ENCODE measurements around the gene PHLDB3.
"Not testable (repeated sequence)": the region's sequence is repeated elsewhere in the genome, so short reads cannot be mapped to it uniquely, and the experiment has no call there.

The PHLDB3 gene

DNA sequence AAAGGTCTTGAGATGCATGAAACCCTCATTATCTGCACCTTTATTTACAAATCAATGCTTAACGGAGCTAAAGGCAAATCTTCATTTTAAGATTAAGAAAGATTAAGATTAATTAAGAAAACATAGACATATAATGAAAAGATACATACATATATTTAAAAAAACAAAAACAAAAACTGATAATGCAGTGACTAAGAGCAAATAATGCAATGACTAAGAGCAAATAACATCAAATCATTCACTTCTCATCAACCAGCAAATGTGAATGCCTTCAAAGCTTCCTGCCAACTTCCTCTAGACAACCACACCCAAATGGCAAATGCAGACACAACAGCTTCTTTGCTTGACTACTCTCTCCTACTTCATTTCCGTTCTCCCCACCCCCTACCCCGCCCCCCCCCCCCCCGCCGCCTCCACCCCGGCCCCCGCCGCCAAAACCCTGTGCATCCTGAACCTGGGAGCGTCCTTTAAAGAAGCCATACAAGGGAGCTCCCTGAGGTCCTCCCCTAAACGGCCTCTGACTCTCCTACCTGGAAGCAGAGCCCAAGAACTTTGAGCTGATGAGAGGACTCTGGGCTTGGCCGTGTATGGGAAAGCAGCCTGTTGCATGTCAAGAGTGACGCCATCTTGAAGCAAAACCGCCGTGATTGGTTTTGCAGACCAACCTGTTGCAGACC is 65.4 kb downstream of the PHLDB3 start:
- no peak for DNase-seq

DNA sequence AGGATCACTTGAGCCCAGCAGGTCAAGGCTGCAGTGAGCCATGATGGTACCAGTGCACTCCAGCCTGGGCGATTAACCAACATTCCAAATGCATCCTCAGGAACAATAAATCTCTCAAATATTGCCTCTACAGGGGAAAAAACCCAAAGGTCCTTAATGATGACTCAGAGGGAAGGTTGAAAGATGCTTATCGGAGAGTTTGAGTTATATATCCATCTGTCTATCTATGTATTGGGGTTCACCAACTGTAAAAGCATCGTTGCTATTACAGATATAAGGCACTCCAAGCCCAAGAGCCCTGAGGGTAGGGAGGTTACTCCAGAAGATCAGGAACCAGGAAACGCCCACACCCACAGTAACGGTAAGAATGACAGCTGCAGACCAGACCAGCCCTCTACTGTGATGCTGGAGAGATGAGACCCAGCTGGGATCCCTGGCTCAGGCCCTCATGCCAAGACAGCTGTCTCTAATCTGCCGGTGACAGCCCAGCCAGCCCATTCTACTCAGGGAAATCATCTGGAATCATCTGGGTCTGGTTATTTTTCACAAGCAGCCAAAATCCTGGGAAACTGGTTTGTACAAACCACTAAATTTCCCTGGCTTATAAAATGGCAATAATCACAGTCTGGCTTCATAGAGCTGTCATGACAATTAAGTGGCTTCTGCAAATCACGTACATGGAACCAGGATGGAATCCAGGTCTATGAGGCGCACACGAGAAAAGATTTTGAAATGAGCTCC is 66.1 kb downstream of the PHLDB3 start:
- DNase-seq, result no peak

DNA sequence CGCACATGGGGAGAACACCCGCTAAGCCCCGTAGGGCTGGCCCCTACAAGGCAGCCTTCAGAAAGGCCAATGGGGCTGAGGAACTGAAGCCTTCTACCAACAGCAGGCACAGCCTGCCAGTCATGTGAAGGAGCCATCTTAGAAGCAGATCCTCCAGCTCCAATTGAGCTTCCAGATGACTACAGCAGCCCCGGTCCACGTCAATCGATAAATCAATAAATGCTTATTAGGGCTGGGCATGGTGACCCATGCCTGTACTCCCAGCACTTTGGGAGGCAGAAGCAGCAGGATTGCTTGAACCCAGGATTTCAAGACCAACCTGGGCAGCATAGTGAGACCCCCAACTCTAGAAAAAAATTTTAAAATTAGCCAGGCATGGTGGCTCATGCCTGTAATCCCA is 66.8 kb downstream of the PHLDB3 start:
- no peak for DNase-seq

DNA sequence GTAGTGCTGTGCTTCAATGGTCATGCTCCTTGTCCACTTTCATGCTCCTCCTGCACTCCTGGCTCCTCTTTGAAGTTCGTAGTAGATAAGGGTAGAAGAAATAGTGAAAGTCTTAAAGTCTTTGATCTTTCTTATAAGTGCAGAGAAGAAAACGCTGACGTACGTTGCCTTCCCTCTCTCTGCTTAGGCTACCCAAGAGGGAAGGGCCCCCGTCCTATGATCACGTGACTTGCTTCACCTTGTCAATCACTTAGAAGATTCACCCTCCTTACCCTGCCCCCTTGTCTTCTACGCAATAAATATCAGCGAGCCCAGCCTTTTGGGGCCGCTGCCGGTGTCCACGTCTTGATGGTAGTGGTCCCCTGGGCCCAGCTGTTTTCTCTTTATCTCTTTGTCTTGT is 67.3 kb downstream of the PHLDB3 start:
- not testable (repeated sequence) for DNase-seq

DNA sequence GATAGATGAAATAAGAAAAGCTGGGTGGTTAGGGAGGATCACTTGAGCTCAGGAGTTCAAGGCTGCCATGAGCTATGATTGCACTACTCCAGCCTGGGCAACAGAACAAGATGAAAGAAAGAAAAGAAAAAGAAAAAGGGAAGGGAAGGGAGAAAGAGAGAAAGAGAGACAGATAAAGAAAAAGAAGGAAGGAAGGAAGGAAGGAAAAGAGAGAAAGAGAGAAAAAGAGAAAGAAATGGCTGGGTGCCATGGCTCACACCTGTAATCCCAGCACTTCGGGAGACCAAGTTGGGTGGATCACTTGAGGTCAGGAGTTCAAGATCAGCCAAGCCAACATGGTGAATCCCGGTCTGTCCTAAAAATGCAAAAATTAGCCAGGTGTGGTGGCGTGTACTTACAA is 68.8 kb downstream of the PHLDB3 start:
- no peak for DNase-seq

DNA sequence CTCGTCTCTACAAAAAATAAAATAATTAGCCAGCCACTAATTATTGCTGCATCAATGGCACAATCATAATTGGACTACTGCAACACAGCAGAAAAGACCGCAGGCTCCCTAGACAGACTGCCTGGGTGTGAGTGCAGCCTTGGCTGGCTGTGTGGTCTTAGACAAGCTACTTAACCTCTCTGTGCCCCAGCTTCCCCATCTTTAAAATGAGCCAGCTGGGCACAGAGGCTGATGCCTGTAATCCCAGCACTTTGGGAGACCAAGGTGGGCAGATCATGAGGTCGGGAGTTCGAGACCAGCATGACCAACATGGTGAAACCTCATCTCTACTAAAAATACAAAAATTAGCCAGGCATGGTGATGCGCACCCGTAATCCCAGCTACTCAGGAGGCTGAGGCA is 70.9 kb downstream of the PHLDB3 start:
- no peak for DNase-seq

DNA sequence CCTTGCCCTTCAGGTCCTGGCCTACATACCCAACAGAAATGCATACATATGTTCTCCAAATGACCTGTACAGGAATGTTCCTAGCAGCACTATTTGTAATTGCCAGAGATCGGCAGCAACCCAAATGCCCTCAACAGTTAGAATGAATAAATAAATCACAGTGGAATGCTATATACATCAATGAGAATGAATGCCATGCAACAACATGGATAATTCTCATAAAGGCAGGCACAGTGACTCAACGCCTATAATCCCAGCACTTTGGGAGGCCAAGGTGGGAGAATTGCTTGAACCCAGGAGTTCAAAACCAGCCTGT is 71.2 kb downstream of the PHLDB3 start:
- no peak for DNase-seq

DNA sequence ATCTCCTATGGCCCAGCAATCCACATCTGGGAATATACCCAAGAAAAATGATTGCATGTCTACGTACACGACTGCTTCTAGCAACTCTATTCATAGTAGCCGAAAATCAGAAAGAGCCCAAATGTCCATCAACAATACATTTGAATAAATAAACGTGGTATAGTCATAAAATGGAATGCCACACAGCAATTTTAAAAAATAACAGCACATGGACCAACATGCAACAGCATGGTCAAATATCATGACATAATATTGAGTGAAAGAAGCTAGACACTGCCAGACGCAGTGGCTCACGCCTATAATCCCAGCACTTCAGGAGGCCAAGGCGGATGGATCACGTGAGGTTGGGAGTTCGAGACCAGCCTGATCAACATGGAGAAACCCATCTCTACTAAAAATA is 73.6 kb downstream of the PHLDB3 start:
- no peak for DNase-seq

DNA sequence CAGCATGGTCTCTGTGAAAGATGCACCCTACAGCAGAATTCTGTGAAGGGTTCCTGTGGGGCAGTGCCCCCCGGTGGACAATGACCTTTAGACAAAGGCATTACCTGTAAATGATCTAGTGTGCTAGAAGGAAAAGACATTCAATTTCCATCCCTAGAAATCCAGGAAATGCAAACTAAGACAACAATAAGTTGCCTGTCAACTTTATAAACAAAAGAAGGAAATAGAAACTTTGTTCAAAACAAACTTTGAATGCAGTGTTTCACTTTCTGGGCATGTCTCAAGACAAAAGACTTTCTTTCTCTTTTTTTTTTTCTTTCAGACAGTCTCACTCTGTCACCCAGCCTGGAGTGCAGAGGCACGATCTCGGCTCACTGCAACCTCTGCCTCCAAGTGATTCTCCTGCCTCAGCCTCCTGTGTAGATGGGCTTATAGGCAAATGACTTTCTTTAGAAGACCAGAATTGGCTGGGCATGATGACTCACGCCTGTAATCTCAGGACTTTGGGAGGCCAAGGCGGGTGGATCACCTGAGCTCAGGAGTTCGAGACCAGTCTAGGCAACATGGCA is 74.3 kb downstream of the PHLDB3 start:
- DNase-seq, result no peak

DNA sequence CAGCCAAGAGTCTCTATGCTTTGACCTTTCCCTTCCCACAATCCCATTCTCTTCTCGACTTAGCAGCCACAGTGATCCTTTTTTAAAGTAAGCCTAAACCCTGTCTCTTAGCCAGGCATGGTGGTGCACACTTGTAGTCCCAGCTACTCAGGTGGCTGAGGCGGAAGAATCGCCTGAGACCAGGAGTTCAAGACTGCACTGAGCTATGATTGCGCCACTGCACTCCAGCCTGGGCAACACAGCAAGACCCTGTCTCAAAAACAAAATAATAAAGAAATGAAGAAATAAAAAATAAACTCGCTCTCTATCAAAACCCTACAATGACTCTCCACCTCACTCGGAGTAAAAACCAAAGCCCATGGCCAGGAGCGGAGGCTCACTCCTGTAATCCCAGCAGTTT is 75.2 kb downstream of the PHLDB3 start:
- no peak for DNase-seq

DNA sequence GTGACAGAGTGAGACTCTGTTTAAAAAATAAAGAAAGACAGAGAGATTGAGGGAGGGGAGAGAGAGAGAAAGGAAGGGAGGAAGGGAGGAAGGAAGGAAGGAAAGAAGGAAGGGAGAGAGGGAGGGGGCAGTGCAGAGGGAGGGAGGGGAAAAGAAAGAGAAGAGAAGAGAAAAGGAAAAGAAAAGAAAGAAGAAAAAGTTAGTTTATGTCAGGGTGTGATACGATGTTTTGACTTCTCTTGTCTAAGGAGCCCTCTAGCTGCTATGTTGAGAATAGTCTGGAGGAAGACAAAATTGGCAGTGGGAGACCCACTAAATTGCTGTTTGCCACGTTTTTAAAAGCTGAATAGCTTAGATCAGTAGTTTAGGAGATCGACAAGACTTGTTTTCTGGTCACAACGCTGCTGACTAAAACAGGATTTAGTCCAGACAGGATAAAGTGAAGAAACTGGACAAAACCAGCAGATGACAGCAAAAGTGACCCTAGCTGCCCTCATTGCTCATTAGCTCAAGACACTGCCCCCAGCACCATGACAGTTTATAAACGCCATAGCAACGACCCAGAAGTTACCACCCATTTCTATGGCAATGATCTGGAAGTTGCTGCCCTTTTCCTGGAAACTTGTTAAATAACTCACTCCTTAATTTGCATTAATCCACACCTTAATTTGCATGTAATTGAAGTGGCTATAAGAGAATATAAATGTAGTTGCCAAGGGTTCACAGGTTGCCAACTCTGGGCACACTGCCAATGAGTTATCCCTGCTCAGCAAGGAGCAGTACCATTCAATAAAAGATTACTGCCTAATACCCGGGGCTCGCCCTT is 78.8 kb downstream of the PHLDB3 start:
- DNase-seq, result peak; percentile 70
